ENCODE data around the gene TMEM37. TPM values are rescaled to one million over a fixed set of nuclear protein-coding genes. Genes with fewer than 3 reads are reported as not detected.
A peak's percentile ranks its signal among the peaks of the same experiment; 100 is the strongest.

The TMEM37 gene
- total and polyA plus RNA-seq, 2 of the 13 experiments (the other 11 are each of a cell fraction or from before 2014, with no cell fraction given), result 37.7 to 115 TPM

GRCh38 chr2:119424284-119425118 is 7.2 kb upstream of the TMEM37 start (continued):
- TF ChIP-seq ZBTB43 (CRISPR knock-in tag; conservative IDR thresholded peaks at IDR 0.05) (no peak), HCFC1 (IDR thresholded peaks at IDR 0.05; ENCODE audit: low read depth, low read length) (no peak), AHDC1 (CRISPR knock-in tag; IDR thresholded peaks at IDR 0.05; ENCODE audit: borderline replicate concordance) (no peak; the same call in 1 of the 2 replicates), AGO1 (IDR thresholded peaks at IDR 0.05; ENCODE audit: low read depth, low read length, poor library complexity, severe bottlenecking) (no peak), PREB (CRISPR knock-in tag; IDR thresholded peaks at IDR 0.05) (no peak), ZNF749 (CRISPR knock-in tag; IDR thresholded peaks at IDR 0.05; ENCODE audit: borderline replicate concordance) (no peak), KLF13 (CRISPR knock-in tag; IDR thresholded peaks at IDR 0.05) (0 out of 2 replicates have a peak, but pooled peaks have one; percentile 37), ZNF576 (CRISPR knock-in tag; IDR thresholded peaks at IDR 0.05) (no peak), REST (IDR thresholded peaks at IDR 0.05; ENCODE audit: borderline replicate concordance in 1 of 2, low read depth in 1 of 2, low read length in 2 of 2) (no peak), BORCS8-MEF2B (CRISPR knock-in tag; IDR thresholded peaks at IDR 0.05) (no peak), ZNF101 (CRISPR knock-in tag; IDR thresholded peaks at IDR 0.05; ENCODE audit: borderline replicate concordance, low read depth) (no peak), ZFP62 (CRISPR knock-in tag; IDR thresholded peaks at IDR 0.05) (no peak), TEAD2 (CRISPR knock-in tag; IDR thresholded peaks at IDR 0.05) (no peak), DRAP1 (CRISPR knock-in tag; IDR thresholded peaks at IDR 0.05) (no peak)

All from HepG2 (cell line).